Kidney epithelial cell (primary cell): ENCODE results near the gene KIRREL1. TPM values are rescaled to one million over a fixed set of nuclear protein-coding genes. Genes with fewer than 3 reads are reported as not detected.

Experiments used
- DNase-seq: peaks from one replicate; pipeline ENCODE4 v3.0.0-alpha.2; 2010; ENCODE audit warnings: low read depth
- H3K27me3 ChIP-seq: 2 replicates; pipeline ENCODE4 v1.6.0; 2011; ENCODE audit warnings: low read length; ENCODE audit not compliant: control insufficient read depth, insufficient read depth
- H3K36me3 ChIP-seq: 2 replicates; pipeline ENCODE4 v1.5.1; 2011; ENCODE audit warnings: low read length; ENCODE audit not compliant: control insufficient read depth, insufficient read depth
- H3K4me3 ChIP-seq: 2 replicates; pipeline ENCODE4 v1.5.1; 2011; ENCODE audit warnings: low read depth, mild to moderate bottlenecking, control low read depth, low read length
- total RNA-seq: library from RNA; depleted of rRNA; stranded (reverse); fragments of >200 nt; gene quantifications from 2 replicates; pipeline ENCODE4 v1.2.3, GENCODE V29; 2015
- TF ChIP-seq, protein P1 (sequence below): IDR thresholded peaks from 2 replicates; pipeline ENCODE4 v1.5.1; 2011; ENCODE audit warnings: mild to moderate bottlenecking, moderate library complexity, low read length, control low read depth, inconsistent platforms; ENCODE audit not compliant: insufficient read depth, poor library complexity, severe bottlenecking

Gene KIRREL1
- total RNA-seq, 1 donor from 2014 or later: 119 TPM

DNA sequence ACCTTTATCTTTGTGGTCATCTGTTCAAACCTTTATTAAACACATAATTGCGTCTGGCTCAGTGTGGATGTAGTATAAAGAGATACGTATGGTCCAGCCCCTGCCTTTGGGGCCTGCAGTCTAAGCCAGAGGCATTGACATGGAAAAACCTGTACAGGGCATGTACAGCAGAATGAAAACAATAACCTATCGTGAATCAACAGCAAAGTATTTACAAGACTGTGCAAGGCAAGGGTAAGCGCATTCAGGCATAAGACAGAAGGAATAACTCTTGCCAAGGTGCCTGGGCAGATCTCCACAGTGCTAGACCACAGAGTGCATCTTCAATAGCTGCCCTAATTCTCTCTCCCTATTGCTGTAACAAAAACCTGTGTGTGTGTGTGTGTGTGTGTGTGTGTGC is 35.5 kb downstream of the KIRREL1 start:
- peak; percentile 69 for DNase-seq
- H3K36me3 ChIP-seq: no peaks in the 10 kb centered on the region

DNA sequence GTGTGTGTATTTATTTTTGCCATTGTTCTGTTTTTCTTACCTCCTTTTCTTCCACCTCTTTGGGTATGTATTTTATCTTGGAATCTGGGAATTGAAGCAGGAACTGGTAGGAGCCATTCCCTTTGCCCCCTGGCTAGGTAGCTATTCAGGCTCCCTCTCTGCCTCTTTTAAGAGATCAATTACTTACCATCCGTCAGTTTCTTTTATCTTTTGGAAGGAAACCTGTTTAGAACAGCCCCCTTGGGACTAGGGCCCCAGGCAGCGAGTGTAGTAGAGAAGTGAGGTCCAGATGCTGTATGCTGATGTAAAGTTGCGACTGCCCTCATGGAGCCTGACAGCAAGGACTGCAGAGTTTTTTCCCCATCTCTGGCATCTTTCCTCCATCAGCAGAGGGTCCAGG is 41.6 kb downstream of the KIRREL1 start:
- TF ChIP-seq, protein P1, sequence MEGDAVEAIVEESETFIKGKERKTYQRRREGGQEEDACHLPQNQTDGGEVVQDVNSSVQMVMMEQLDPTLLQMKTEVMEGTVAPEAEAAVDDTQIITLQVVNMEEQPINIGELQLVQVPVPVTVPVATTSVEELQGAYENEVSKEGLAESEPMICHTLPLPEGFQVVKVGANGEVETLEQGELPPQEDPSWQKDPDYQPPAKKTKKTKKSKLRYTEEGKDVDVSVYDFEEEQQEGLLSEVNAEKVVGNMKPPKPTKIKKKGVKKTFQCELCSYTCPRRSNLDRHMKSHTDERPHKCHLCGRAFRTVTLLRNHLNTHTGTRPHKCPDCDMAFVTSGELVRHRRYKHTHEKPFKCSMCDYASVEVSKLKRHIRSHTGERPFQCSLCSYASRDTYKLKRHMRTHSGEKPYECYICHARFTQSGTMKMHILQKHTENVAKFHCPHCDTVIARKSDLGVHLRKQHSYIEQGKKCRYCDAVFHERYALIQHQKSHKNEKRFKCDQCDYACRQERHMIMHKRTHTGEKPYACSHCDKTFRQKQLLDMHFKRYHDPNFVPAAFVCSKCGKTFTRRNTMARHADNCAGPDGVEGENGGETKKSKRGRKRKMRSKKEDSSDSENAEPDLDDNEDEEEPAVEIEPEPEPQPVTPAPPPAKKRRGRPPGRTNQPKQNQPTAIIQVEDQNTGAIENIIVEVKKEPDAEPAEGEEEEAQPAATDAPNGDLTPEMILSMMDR: no peak
- H3K36me3 ChIP-seq: no peaks in the 10 kb centered on the region
- DNase-seq: no peak
- no peaks in the 10 kb centered on the region for H3K27me3 ChIP-seq
- H3K4me3 ChIP-seq: no peak overlapping the region

More for the DNA sequence above, 35.5 kb downstream of the KIRREL1 start:
- no peaks in the 10 kb centered on the region for H3K27me3 ChIP-seq
- TF ChIP-seq, protein P1: no peak
- H3K4me3 ChIP-seq: no peak overlapping the region

GRCh38 chr1:158035976-158036583 is 42.6 kb downstream of the KIRREL1 start:
- Histone ChIP-seq H3K36me3 (no peaks in the 10 kb centered on the region), H3K4me3 (no peak overlapping the region), H3K27me3 (no peaks in the 10 kb centered on the region)
- TF ChIP-seq, protein P1: peak; percentile 67
- no peak for DNase-seq

- TF ChIP-seq, protein P1: no peak
- H3K36me3 ChIP-seq: no peaks in the 10 kb centered on the region
- no peak overlapping the region for H3K4me3 ChIP-seq
- DNase-seq: no peak
- no peaks in the 10 kb centered on the region for H3K27me3 ChIP-seq
Observed at GRCh38 chr1:158037008-158037865, 43.8 kb downstream of the KIRREL1 start.

DNA sequence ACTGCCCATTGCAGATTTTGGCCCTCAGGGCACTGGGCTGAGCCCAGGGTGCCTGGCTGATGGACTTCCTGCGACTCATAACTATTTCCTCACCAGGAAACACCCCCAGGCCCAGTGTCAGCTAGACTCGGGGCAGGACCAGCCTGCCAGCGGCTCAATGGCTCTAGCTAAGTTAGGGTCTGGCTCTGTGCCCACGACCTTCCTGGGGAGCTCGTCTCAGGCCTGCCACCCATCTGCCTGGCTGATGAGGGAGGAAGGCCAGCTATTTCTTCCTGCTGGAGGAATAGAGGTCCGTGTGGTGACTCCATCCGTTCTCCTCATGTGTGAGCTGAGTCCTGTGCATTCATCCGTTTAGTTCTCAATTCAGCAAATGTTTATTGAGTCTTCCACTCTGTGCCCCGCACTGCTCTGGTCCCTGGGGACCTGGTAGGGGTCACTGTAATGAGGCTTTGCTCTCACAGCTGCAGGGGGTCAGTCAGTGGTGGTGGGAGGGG is 44.5 kb downstream of the KIRREL1 start:
- no peaks in the 10 kb centered on the region for H3K36me3 ChIP-seq
- TF ChIP-seq, protein P1: no peak
- no peaks in the 10 kb centered on the region for H3K27me3 ChIP-seq
- H3K4me3 ChIP-seq: no peak overlapping the region
- no peak for DNase-seq
